KMS-11 (cell line): Measurements from ENCODE around the gene TSC22D2.

Experiments used
- H2AFZ ChIP-seq: fragments of 200-600 bp; sonication (generic); 2 replicates; pipeline ENCODE4 v1.6.1; 2016; ENCODE audit warnings: antibody characterized with exemption, mixed run types, low read depth
- H3K27ac ChIP-seq: fragments of 200-600 bp; sonication (generic); 2 replicates; pipeline ENCODE4 v1.6.1; 2016; ENCODE audit warnings: mild to moderate bottlenecking, mixed run types
- H3K27me3 ChIP-seq: fragments of 200-600 bp; sonication (generic); 2 replicates; pipeline ENCODE4 v1.6.1; 2017; ENCODE audit warnings: mild to moderate bottlenecking, low read depth, mixed run types, moderate library complexity; ENCODE audit not compliant: insufficient read depth
- H3K36me3 ChIP-seq: fragments of 200-600 bp; sonication (generic); 2 replicates; pipeline ENCODE4 v1.6.1; 2017; ENCODE audit warnings: mild to moderate bottlenecking, mixed run types; ENCODE audit not compliant: insufficient read depth
- H3K4me1 ChIP-seq: fragments of 200-600 bp; sonication (generic); 2 replicates; pipeline ENCODE4 v1.6.1; 2016; ENCODE audit warnings: mild to moderate bottlenecking, low read depth, mixed run types; ENCODE audit not compliant: poor library complexity, severe bottlenecking
- H3K4me2 ChIP-seq: fragments of 200-600 bp; sonication (generic); 2 replicates; pipeline ENCODE4 v1.7.0; 2016; ENCODE audit warnings: mild to moderate bottlenecking, mixed run types
- H3K4me3 ChIP-seq: fragments of 200-600 bp; sonication (generic); IDR thresholded peaks from 2 replicates; pipeline ENCODE4 v1.6.1; 2017; ENCODE audit warnings: low read depth, low read length, mixed read lengths; ENCODE audit not compliant: insufficient read depth
- H3K79me2 ChIP-seq: fragments of 200-600 bp; sonication (generic); 2 replicates; pipeline ENCODE4 v1.6.1; 2016; ENCODE audit warnings: low read depth, mixed run types; ENCODE audit not compliant: insufficient read depth
- H3K9ac ChIP-seq: fragments of 200-600 bp; sonication (generic); 2 replicates; pipeline ENCODE4 v1.6.1; 2016; ENCODE audit warnings: mild to moderate bottlenecking, mixed run types
- H4K20me1 ChIP-seq: fragments of 200-600 bp; sonication (generic); 2 replicates; pipeline ENCODE4 v1.6.1; 2016; ENCODE audit warnings: mild to moderate bottlenecking, mixed run types; ENCODE audit not compliant: insufficient read depth
- TF ChIP-seq, protein P1 (sequence below): fragments of 200-600 bp; sonication (generic); conservative IDR thresholded peaks from 2 replicates; pipeline ENCODE4 v1.6.1; 2017; ENCODE audit warnings: low read depth, mild to moderate bottlenecking, antibody characterized with exemption, low read length, moderate library complexity, mixed read lengths

The TSC22D2 gene

DNA sequence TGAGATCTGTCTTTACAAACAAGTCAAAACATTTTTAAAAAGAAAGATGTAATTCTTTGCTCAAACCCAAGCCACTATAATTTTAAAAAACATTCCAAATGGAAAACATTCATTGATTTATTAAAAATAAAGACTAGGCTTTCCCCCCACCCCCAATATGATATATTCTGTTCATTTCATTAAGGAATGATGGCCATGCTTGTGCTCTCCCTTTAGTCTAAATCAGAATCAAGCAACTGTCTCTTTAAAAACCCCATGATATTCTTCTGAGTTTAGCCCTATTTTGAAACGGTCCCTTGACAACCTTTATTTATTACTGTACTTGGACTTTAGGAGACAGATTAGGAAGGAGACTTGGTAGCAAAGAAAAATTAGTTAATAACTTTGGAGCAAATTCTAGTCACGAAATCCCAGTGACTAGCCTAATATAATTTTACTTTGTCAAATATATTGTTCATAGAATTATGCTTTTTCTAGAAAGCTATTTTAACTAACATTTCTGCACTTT is 38.4 kb downstream of the TSC22D2 start:
- Histone ChIP-seq H3K27ac (no peak overlapping the region), H3K4me2 (no peak overlapping the region), H4K20me1 (no peaks in the 10 kb centered on the region; the same call in 1 of the 2 replicates)

DNA sequence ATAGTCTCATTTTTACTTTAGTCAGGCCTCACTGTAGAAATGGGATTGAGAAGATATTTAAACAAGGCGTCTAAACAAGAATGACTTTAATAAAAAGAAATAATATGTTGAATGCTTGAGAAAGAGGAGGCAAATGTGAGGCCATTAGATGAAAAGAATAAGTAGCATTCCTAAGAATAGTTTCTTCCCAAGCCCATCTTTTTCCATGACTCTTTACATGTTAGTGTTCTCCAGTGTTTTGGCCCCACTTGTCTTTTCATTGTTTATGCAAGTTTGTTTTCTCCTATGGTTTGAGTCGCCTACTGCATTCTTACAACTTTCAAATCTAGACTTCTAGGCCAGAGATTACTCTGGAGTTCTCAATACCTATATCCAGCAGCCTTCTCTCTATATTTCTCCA is 39.0 kb downstream of the TSC22D2 start:
- no peak overlapping the region for H3K4me3 ChIP-seq
- H3K27ac ChIP-seq = no peak overlapping the region
- H4K20me1 ChIP-seq = no peaks in the 10 kb centered on the region; the same call in 1 of the 2 replicates
- H3K4me1 ChIP-seq = no peaks in the 10 kb centered on the region
- TF ChIP-seq, protein P1, sequence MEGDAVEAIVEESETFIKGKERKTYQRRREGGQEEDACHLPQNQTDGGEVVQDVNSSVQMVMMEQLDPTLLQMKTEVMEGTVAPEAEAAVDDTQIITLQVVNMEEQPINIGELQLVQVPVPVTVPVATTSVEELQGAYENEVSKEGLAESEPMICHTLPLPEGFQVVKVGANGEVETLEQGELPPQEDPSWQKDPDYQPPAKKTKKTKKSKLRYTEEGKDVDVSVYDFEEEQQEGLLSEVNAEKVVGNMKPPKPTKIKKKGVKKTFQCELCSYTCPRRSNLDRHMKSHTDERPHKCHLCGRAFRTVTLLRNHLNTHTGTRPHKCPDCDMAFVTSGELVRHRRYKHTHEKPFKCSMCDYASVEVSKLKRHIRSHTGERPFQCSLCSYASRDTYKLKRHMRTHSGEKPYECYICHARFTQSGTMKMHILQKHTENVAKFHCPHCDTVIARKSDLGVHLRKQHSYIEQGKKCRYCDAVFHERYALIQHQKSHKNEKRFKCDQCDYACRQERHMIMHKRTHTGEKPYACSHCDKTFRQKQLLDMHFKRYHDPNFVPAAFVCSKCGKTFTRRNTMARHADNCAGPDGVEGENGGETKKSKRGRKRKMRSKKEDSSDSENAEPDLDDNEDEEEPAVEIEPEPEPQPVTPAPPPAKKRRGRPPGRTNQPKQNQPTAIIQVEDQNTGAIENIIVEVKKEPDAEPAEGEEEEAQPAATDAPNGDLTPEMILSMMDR = no peak
- H3K79me2 ChIP-seq = peaks cover 31% of the 10 kb centered on the region; the same call in 1 of the 2 replicates
- no peak overlapping the region for H3K9ac ChIP-seq
- H3K36me3 ChIP-seq = no peaks in the 10 kb centered on the region
- no peak overlapping the region for H2AFZ ChIP-seq
- no peak overlapping the region for H3K4me2 ChIP-seq
- H3K27me3 ChIP-seq = no peaks in the 10 kb centered on the region

More for the DNA sequence above, 38.4 kb downstream of the TSC22D2 start:
- no peaks in the 10 kb centered on the region for H3K36me3 ChIP-seq
- H2AFZ ChIP-seq = no peak overlapping the region
- H3K27me3 ChIP-seq = no peaks in the 10 kb centered on the region
- H3K9ac ChIP-seq = no peak overlapping the region
- peaks cover 30% of the 10 kb centered on the region; the same call in 1 of the 2 replicates for H3K79me2 ChIP-seq
- H3K4me3 ChIP-seq = no peak overlapping the region
- TF ChIP-seq, protein P1 = no peak
- H3K4me1 ChIP-seq = no peaks in the 10 kb centered on the region

DNA sequence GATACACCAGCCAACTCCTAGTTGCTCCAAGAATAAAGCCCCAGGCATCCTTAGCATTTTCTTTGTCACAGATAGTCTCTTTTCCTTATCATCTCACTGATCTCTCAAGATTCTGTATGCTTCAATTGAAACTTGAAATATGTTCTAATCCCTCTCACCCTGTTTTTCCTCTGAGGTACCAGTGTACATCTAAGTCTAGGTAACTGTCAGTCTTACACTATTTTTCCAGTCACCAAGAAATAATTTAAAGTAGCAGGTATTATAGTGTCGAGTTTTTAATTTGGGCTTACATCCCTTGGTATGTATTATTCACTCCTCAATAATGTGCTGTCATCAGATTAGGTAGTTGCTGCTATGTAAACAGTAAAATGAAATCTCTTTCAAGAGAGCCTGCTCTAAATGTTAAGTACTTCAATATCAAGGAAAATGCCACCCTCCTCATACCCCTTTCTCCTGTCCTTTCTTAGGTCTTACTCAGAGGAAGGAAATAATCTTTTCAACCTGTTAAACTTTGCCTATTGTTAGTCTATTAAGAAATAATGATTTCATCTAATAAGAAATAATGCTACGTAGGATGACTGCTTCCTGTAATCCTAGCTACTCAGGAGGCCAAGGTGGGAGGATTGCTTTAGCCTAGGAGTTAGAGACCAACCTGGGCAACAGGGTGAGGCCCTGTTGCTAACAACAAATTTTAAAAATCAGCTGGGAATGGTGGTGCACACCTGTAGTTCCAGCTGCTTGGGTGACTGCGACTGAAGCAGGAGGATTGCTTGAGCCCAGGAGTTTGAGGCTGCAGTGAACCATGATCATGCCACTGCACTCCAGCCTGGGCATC is 39.8 kb downstream of the TSC22D2 start:
- H3K4me1 ChIP-seq = no peaks in the 10 kb centered on the region
- H2AFZ ChIP-seq = no peak overlapping the region
- H3K9ac ChIP-seq = no peak overlapping the region
- no peak overlapping the region for H3K4me3 ChIP-seq
- H4K20me1 ChIP-seq = no peaks in the 10 kb centered on the region; the same call in 1 of the 2 replicates
- TF ChIP-seq, protein P1 = no peak
- H3K27ac ChIP-seq = no peak overlapping the region
- no peak overlapping the region for H3K4me2 ChIP-seq
- peaks cover 31% of the 10 kb centered on the region; the same call in 1 of the 2 replicates for H3K79me2 ChIP-seq
- no peaks in the 10 kb centered on the region for H3K36me3 ChIP-seq
- H3K27me3 ChIP-seq = no peaks in the 10 kb centered on the region

DNA sequence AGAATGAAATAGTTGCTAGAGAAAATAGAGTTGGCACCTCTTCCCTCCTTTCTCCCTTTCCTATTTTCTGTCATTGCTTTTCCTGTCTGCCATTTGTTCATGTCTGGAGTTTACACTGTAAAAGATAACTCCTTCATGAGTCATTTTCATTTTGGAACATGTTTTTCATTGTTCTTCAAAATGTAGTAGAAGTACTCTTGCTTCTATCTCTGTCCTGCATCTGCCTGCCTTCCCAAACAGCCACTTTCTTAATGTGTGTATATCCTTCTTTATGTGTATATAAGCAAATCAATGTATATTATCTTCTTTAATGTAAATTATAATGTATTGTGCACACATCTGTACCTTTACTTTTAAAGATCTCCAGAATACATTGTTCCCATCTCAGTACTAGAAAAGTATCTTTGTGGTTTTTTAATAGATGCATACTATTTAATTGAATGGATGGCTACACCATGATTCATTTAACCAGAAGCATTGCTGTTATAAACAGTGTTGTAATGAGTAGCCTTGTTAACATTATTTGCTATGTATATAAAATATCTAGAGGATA is 41.1 kb downstream of the TSC22D2 start:
- no peak overlapping the region for H3K4me2 ChIP-seq
- H3K4me1 ChIP-seq = no peaks in the 10 kb centered on the region

More for the DNA sequence above, 41.1 kb downstream of the TSC22D2 start:
- TF ChIP-seq, protein P1 = no peak
- Histone ChIP-seq H3K27me3 (no peaks in the 10 kb centered on the region), H2AFZ (no peak overlapping the region), H3K36me3 (no peaks in the 10 kb centered on the region), H3K4me3 (no peak overlapping the region), H3K9ac (no peak overlapping the region), H4K20me1 (peaks cover 5% of the 10 kb centered on the region; the same call in 1 of the 2 replicates), H3K79me2 (peaks cover 42% of the 10 kb centered on the region; the same call in 1 of the 2 replicates), H3K27ac (no peak overlapping the region)
